Fibroblast of the aortic adventitia (primary cell): Measurements from ENCODE around the gene NHS. TPM values are rescaled to one million over a fixed set of nuclear protein-coding genes. Genes with fewer than 3 reads are reported as not detected.
A peak's percentile ranks its signal among the peaks of the same experiment; 100 is the strongest.

ENCODE experiments used
- DNase-seq: peaks from one replicate; pipeline ENCODE4 v3.0.0-alpha.2; 2010; ENCODE audit warnings: low read depth
- H3K4me3 ChIP-seq: 2 replicates; pipeline ENCODE4 v1.5.1; 2011; ENCODE audit warnings: low read depth, mild to moderate bottlenecking, control low read depth, low read length, moderate library complexity
- total RNA-seq: library from RNA; depleted of rRNA; stranded (reverse); fragments of >200 nt; gene quantifications from 2 replicates; pipeline ENCODE4 v1.2.3, GENCODE V29; 2012; ENCODE audit warnings: low replicate concordance
- TF ChIP-seq, protein P1 (sequence below): IDR thresholded peaks from 2 replicates; pipeline ENCODE4 v1.5.1; 2011; ENCODE audit warnings: mild to moderate bottlenecking, low read length, control low read depth, inconsistent platforms; ENCODE audit not compliant: insufficient read depth

The NHS gene
- total RNA-seq, 1 donor: 11.6 TPM

DNA sequence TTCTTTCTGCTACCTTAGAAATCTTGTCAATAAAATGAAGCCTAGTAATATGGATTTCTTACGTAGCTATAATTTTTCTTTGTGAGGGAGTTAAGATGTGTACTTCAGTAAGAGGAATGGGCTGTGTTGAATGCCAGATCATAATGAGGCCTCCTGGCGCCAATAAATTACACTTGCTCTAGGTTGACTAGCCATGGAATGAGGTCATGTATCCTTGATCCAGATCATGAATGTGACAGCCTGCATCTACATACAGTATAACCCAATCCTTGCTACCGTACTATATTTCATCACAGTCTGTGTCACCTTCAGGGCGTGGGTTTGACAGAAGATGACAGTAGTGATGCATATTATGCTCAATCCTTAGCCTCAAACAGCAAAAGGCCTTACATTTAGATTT, 36.2 kb downstream of the NHS start:
- DNase-seq: peak; percentile 9
- H3K4me3 ChIP-seq: no peak overlapping the region
- TF ChIP-seq, protein P1, sequence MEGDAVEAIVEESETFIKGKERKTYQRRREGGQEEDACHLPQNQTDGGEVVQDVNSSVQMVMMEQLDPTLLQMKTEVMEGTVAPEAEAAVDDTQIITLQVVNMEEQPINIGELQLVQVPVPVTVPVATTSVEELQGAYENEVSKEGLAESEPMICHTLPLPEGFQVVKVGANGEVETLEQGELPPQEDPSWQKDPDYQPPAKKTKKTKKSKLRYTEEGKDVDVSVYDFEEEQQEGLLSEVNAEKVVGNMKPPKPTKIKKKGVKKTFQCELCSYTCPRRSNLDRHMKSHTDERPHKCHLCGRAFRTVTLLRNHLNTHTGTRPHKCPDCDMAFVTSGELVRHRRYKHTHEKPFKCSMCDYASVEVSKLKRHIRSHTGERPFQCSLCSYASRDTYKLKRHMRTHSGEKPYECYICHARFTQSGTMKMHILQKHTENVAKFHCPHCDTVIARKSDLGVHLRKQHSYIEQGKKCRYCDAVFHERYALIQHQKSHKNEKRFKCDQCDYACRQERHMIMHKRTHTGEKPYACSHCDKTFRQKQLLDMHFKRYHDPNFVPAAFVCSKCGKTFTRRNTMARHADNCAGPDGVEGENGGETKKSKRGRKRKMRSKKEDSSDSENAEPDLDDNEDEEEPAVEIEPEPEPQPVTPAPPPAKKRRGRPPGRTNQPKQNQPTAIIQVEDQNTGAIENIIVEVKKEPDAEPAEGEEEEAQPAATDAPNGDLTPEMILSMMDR: no peak

DNA sequence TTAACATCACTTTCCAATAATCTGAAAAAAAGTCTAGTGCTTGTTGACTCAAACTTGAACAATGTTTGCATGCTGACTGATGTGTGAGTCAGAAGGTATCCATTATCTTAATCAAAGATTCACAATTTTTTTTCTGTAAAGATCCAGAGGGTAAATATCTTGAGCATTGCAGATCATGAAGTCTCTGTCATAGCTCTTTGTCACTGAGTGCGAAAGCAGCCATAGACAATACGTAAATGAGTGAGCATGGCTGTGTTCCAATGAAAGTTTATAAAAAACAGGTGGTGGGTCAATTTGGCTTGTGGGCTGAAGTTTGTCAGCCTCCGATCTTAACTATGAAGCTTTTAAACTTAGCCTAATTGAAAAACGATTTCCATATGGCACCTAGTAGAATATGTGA, 37.7 kb downstream of the NHS start:
- TF ChIP-seq, protein P1: no peak
- peak; percentile 64 for DNase-seq
- H3K4me3 ChIP-seq: no peak overlapping the region

DNA sequence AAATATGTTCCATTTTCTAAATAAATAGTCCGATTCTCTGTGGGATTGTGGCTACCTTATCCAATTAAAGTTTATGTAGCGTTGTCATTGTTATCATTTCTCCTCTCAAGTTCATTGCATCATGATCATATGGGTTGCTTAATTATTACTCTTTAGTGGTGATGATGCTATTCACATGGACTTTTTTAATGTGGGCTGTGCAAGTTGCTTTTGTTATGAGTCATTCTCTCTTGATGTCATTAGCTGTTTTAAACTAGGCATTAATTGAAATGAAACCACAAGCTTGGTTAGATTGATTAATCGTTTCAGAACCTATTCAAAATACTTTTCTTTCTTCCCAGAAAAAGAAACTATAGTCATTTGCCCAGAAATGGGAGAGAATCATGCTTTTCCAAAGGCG, 38.2 kb downstream of the NHS start:
- no peak overlapping the region for H3K4me3 ChIP-seq
- TF ChIP-seq, protein P1: no peak
- DNase-seq: peak; percentile 69

DNA sequence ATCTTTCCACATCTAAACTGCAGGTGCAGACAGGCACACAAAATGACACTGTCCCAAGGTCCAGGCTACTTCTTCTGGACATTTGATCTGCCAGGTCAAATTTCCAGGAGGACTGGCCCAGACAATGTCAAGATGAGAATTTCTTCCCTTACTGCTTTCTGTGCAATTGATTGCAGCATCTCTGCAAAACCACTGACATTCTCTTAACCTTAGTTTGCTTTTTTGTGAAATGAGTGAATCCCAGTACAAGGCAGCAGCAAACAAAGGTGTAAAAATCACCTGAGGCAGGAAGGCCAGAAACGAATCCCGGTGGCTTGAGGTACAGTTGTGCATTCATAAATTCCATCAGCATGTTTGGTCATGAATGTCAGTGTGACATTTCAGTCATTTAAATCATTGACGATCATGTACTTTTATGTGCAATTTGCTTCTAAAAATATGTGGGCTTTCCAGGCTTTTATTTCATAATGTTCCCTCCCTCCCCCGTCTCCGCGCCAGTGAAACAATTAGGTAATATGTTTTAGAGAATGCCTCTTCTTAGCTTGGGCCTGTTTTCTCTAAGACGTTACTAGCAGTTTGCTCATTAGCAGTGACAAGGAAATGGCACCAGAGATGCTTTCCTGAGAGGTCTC, 39.1 kb downstream of the NHS start:
- TF ChIP-seq, protein P1: no peak
- H3K4me3 ChIP-seq: no peak overlapping the region
- no peak for DNase-seq

DNA sequence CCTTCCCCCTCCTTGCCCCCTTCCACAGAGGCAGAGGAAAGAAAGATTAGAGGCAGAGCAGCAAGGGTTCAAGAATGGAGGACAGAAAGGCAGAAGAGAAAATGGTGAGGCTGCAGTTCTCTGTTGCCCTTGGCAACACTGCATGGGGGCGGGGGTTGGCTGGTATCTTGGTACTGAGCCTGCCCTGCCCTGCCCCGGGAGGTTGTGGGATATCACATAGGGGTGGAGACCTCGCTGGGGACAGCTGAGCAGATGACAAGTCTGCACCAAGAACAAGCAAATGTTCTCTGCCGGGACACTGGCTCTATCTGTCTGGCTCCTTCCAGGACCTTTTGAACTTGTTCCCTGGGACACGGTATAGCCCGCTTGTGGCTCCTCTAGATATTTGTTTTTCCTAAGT, 39.8 kb downstream of the NHS start:
- no peak overlapping the region for H3K4me3 ChIP-seq
- no peak for DNase-seq
- TF ChIP-seq, protein P1: no peak

DNA sequence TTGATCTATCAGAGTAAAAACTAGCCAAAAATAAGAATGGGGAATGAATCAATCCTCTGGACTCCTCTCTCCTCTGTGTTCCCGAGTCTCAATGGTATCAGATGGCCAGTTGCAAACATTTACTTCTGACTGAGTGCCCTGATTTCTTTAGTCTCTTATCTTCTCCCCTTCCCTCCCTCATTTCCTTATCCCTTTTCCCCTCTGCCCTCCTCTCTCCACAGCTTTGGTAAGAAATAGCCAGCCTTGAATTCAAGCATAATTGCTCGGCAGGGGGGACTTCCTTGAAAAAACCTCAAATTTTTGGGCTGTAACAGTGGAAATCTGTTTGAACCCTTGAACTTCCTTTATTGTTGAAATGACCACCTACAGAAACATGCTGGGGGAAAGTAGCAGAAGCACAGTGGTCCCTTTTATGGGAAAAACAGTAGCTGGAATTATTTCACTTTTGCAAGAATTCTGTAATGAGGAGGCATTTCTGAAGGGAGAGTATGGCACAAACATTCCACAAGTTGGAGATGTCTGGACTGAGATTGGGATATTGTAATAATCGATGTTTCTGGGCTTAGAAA, 40.3 kb downstream of the NHS start:
- TF ChIP-seq, protein P1: no peak
- peak; percentile 15 for DNase-seq
- no peak overlapping the region for H3K4me3 ChIP-seq

DNA sequence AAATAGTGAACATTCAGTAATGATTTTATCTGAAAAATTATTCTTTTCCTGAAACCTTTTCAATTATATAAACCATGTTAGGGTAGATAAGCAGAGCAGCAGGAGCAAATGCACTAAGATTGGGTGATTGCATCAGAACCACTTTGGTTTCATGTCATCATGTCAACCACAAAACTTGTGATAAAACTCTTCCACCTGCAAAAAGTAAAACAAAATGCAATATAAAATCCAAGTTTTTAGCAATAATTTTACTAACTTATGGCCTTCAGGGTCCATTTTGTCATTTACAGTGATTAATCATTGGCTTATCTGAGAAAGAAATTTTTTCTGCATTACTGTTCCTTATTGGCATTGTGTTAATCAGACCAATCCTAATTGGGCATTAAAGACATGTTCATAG, 42.4 kb downstream of the NHS start:
- DNase-seq: peak; percentile 62
- TF ChIP-seq, protein P1: no peak
- H3K4me3 ChIP-seq: no peak overlapping the region
